Glutamatergic neuron (in vitro differentiated cells): Measurements from ENCODE around the gene KIRREL3. TPM values are rescaled to one million over a fixed set of nuclear protein-coding genes. Genes with fewer than 3 reads are reported as not detected.
A peak's percentile ranks its signal among the peaks of the same experiment; 100 is the strongest.

Experiments
- DNase-seq: peaks from one replicate; pipeline ENCODE4 v3.0.0; 2022
- H3K27ac Mint-ChIP-seq: one replicate; pipeline ENCODE4 v1.8.0; 2020; ENCODE audit warnings: mild to moderate bottlenecking, mixed read lengths, inconsistent platforms; ENCODE audit not compliant: unreplicated experiment
- H3K27me3 Mint-ChIP-seq: one replicate; pipeline ENCODE4 v1.8.0; 2020; ENCODE audit warnings: mild to moderate bottlenecking, moderate library complexity, mixed read lengths, inconsistent platforms; ENCODE audit not compliant: unreplicated experiment
- H3K36me3 Mint-ChIP-seq: one replicate; pipeline ENCODE4 v1.8.0; 2020; ENCODE audit warnings: mild to moderate bottlenecking, mixed read lengths, inconsistent platforms; ENCODE audit not compliant: unreplicated experiment
- H3K4me1 Mint-ChIP-seq: one replicate; pipeline ENCODE4 v1.8.0; 2020; ENCODE audit warnings: mild to moderate bottlenecking, low read depth, mixed read lengths, inconsistent platforms; ENCODE audit not compliant: unreplicated experiment
- H3K4me3 Mint-ChIP-seq: one replicate; pipeline ENCODE4 v1.8.0; 2020; ENCODE audit warnings: mild to moderate bottlenecking, mixed read lengths, inconsistent platforms; ENCODE audit not compliant: unreplicated experiment
- H3K9me3 Mint-ChIP-seq: one replicate; pipeline ENCODE4 v1.8.0; 2020; ENCODE audit warnings: mild to moderate bottlenecking, moderate library complexity, mixed read lengths, inconsistent platforms; ENCODE audit not compliant: unreplicated experiment
- total RNA-seq: library from RNA; stranded (reverse); fragmentation: NEBNext Ultra II Directional; extraction: Animal tissue kit (Norgen Biotek cat#: 25700); gene quantifications from one replicate; pipeline ENCODE4 v1.2.1, GENCODE V29; 2021; ENCODE audit not compliant: unreplicated experiment
- TF ChIP-seq, protein P1 (sequence below): fragments of 200-600 bp; sonication (generic); IDR thresholded peaks from one replicate; pipeline ENCODE4 v1.5.0; 2021; ENCODE audit not compliant: partially characterized antibody, unreplicated experiment

Gene KIRREL3
- total RNA-seq, 1 donor from 2014 or later, result 25.3 TPM

GRCh38 chr11:126612671-126613070, 387.9 kb downstream of the KIRREL3 start:
- peaks cover 13% of the 10 kb centered on the region for H3K4me1 Mint-ChIP-seq
- no peak for DNase-seq
- H3K36me3 Mint-ChIP-seq, result no peaks in the 10 kb centered on the region
- peaks cover 12% of the 10 kb centered on the region for H3K27me3 Mint-ChIP-seq
- peaks cover 2% of the 10 kb centered on the region for H3K9me3 Mint-ChIP-seq
- H3K4me3 Mint-ChIP-seq, result no peak overlapping the region
- TF ChIP-seq, protein P1, sequence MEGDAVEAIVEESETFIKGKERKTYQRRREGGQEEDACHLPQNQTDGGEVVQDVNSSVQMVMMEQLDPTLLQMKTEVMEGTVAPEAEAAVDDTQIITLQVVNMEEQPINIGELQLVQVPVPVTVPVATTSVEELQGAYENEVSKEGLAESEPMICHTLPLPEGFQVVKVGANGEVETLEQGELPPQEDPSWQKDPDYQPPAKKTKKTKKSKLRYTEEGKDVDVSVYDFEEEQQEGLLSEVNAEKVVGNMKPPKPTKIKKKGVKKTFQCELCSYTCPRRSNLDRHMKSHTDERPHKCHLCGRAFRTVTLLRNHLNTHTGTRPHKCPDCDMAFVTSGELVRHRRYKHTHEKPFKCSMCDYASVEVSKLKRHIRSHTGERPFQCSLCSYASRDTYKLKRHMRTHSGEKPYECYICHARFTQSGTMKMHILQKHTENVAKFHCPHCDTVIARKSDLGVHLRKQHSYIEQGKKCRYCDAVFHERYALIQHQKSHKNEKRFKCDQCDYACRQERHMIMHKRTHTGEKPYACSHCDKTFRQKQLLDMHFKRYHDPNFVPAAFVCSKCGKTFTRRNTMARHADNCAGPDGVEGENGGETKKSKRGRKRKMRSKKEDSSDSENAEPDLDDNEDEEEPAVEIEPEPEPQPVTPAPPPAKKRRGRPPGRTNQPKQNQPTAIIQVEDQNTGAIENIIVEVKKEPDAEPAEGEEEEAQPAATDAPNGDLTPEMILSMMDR, result no peak
- no peak overlapping the region for H3K27ac Mint-ChIP-seq

- TF ChIP-seq, protein P1, result no peak
- Mint-ChIP-seq H3K4me1 (peaks cover 16% of the 10 kb centered on the region), H3K27me3 (peaks cover 14% of the 10 kb centered on the region), H3K27ac (no peak overlapping the region), H3K36me3 (no peaks in the 10 kb centered on the region), H3K4me3 (no peak overlapping the region), H3K9me3 (peaks cover 2% of the 10 kb centered on the region)
- DNase-seq, result no peak
Observed at GRCh38 chr11:126611438-126611837, 389.1 kb downstream of the KIRREL3 start.

GRCh38 chr11:126608658-126609057, 391.9 kb downstream of the KIRREL3 start:
- no peak overlapping the region for H3K27ac Mint-ChIP-seq

DNA sequence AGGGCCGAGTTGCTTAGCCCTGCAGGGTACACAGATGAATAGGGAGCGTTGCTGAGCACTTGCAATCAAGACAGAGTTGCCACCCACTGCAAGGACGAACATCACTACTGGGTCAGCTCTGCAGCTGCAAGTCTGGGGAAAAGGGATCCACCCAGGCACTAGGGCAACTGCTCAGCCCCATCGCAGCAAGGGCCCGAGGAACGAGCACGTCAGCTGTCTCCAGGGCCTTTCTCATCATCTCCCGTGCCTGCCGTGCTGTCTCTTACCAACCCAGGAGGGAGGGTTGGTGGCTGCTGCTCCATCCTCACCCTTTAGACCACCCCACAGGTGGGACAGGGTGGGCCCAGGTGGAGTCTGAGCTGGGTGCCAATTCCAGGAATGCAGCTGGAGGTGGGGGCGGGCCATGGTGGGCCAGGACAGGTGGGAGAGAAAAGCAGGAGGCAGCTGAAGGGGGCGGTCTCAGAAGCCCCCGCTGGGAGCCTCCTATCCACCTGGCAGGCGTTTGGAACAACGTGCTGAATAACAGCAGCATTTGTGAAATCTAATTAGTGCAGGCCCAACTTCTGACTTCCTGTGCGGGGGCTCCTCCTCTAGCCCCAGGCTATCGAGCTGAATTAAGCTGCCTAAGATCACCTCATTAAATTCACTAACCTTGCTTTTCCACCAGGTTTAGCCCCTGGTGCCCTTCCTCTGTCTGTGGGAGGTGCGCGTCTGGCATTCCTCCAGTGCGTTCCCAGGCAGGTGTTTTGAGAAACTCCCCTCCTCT, 392.6 kb downstream of the KIRREL3 start:
- Mint-ChIP-seq H3K4me3 (no peak overlapping the region), H3K4me1 (peaks cover 14% of the 10 kb centered on the region), H3K36me3 (no peaks in the 10 kb centered on the region), H3K27ac (no peak overlapping the region), H3K27me3 (peaks cover 18% of the 10 kb centered on the region), H3K9me3 (peaks cover 6% of the 10 kb centered on the region)
- TF ChIP-seq, protein P1, result no peak
- DNase-seq, result no peak

More at GRCh38 chr11:126608658-126609057, 391.9 kb downstream of the KIRREL3 start:
- peaks cover 18% of the 10 kb centered on the region for H3K27me3 Mint-ChIP-seq
- H3K36me3 Mint-ChIP-seq, result no peaks in the 10 kb centered on the region
- TF ChIP-seq, protein P1, result no peak
- H3K4me3 Mint-ChIP-seq, result no peak overlapping the region
- no peak for DNase-seq
- H3K4me1 Mint-ChIP-seq, result peaks cover 14% of the 10 kb centered on the region
- peaks cover 5% of the 10 kb centered on the region for H3K9me3 Mint-ChIP-seq

DNA sequence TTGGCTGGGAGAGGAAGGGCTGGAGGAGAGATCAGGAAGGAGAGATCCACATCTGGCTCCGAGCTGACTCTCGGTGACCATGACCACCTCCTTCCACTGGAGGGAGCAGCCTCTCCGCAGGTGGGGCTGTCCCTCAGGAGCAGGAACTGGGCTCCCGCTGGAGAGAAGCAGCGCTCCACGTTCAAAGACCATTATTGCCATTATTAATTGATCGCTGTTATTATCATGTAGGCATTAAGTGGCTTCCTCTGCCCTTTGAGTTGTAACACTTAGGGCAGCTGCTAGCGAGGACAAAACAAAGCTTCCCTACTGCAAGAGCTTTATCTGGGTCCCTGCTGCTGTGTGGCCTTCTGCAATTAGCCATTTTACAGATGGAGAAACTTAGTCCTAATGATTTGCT, 393.2 kb downstream of the KIRREL3 start:
- Mint-ChIP-seq H3K9me3 (peaks cover 6% of the 10 kb centered on the region), H3K27ac (peak overlapping the region; percentile 8), H3K4me3 (no peak overlapping the region), H3K36me3 (no peaks in the 10 kb centered on the region), H3K4me1 (peaks cover 14% of the 10 kb centered on the region), H3K27me3 (peaks cover 18% of the 10 kb centered on the region)
- DNase-seq, result peak; percentile 77
- TF ChIP-seq, protein P1, result peak; percentile 80
